ENCODE results near the gene KDM5C.

GRCh38 chrX:53195401-53195800, 29.6 kb downstream of the KDM5C start:
- TF ChIP-seq CTCF (IDR thresholded peaks at IDR 0.05; ENCODE audit: poor library complexity, severe bottlenecking) (no peak), EZH2 (IDR thresholded peaks at IDR 0.05; ENCODE audit: borderline replicate concordance, insufficient read depth, low read length, poor library complexity, severe bottlenecking) (no peak), POLR2AphosphoS5 (IDR thresholded peaks at IDR 0.05) (no peak), RAD21 (conservative IDR thresholded peaks at IDR 0.05) (no peak)

Data from neural cell (in vitro differentiated cells).